H9 (cell line): ENCODE measurements around the gene DBF4. TPM values are rescaled to one million over a fixed set of nuclear protein-coding genes. Genes with fewer than 3 reads are reported as not detected.

ENCODE experiments used
- DNase-seq: peaks from one replicate; pipeline ENCODE4 v3.0.0-alpha.2; 2017
- H2AFZ ChIP-seq: one replicate; pipeline ENCODE4 v1.6.1; 2013; ENCODE audit warnings: mild to moderate bottlenecking, low read length, control low read depth, moderate library complexity
- H2AK5ac ChIP-seq: 2 replicates; pipeline ENCODE4 v1.6.1; 2013; ENCODE audit warnings: low read length, control low read depth, mixed read lengths; ENCODE audit not compliant: insufficient read length
- H2BK120ac ChIP-seq: one replicate; pipeline ENCODE4 v1.6.1; 2013; ENCODE audit warnings: low read depth, mild to moderate bottlenecking, low read length, control low read depth, inconsistent platforms; ENCODE audit not compliant: poor library complexity, severe bottlenecking
- H2BK12ac ChIP-seq: 2 replicates; pipeline ENCODE4 v1.6.1; 2013; ENCODE audit warnings: low read length, control low read depth, mixed read lengths, low read depth; ENCODE audit not compliant: insufficient read length
- H2BK15ac ChIP-seq: 2 replicates; pipeline ENCODE4 v1.6.1; 2013; ENCODE audit warnings: low read depth, low read length, control low read depth
- H2BK20ac ChIP-seq: one replicate; pipeline ENCODE4 v1.6.1; 2013; ENCODE audit warnings: low read depth, mild to moderate bottlenecking, low read length, control low read depth, inconsistent platforms; ENCODE audit not compliant: poor library complexity, severe bottlenecking
- H2BK5ac ChIP-seq: 2 replicates; pipeline ENCODE4 v1.6.1; 2013; ENCODE audit warnings: low read length, control low read depth, mixed read lengths; ENCODE audit not compliant: insufficient read length
- H3K14ac ChIP-seq: 2 replicates; pipeline ENCODE4 v1.6.1; 2013; ENCODE audit warnings: low read length, control low read depth; ENCODE audit not compliant: insufficient read depth
- H3K18ac ChIP-seq: 2 replicates; pipeline ENCODE4 v1.6.1; 2013; ENCODE audit warnings: low read depth, mild to moderate bottlenecking, mixed read lengths, low read length, control low read depth; ENCODE audit not compliant: insufficient read length
- H3K23ac ChIP-seq: 2 replicates; pipeline ENCODE4 v1.6.1; 2013; ENCODE audit warnings: low read length, control low read depth, mixed read lengths, low read depth; ENCODE audit not compliant: insufficient read length
- H3K23me2 ChIP-seq: 2 replicates; pipeline ENCODE4 v1.6.1; 2013; ENCODE audit warnings: low read depth, mild to moderate bottlenecking, mixed read lengths, low read length, control low read depth; ENCODE audit not compliant: insufficient read length, poor library complexity, severe bottlenecking
- H3K27ac ChIP-seq: 2 replicates; pipeline ENCODE4 v1.5.1; 2013; ENCODE audit warnings: low read length, control low read depth, mixed read lengths, low read depth; ENCODE audit not compliant: insufficient read length
- H3K27me3 ChIP-seq: 2 replicates; pipeline ENCODE4 v1.6.1; 2013; ENCODE audit warnings: low read length, control low read depth, inconsistent platforms; ENCODE audit not compliant: insufficient read depth
- H3K4ac ChIP-seq: 2 replicates; pipeline ENCODE4 v1.6.1; 2013; ENCODE audit warnings: low read depth, mild to moderate bottlenecking, control low read depth, inconsistent platforms, low read length, moderate library complexity
- H3K4me1 ChIP-seq: 2 replicates; pipeline ENCODE4 v1.6.1; 2013; ENCODE audit warnings: low read length, control low read depth, inconsistent platforms; ENCODE audit not compliant: insufficient read depth
- H3K4me2 ChIP-seq: 2 replicates; pipeline ENCODE4 v1.6.1; 2013; ENCODE audit warnings: low read length, control low read depth, mixed read lengths; ENCODE audit not compliant: insufficient read length, insufficient read depth
- H3K56ac ChIP-seq: 2 replicates; pipeline ENCODE4 v1.6.1; 2013; ENCODE audit warnings: low read depth, mild to moderate bottlenecking, mixed read lengths, low read length, control low read depth; ENCODE audit not compliant: insufficient read length
- H3K79me1 ChIP-seq: 2 replicates; pipeline ENCODE4 v1.6.1; 2013; ENCODE audit warnings: low read depth, mild to moderate bottlenecking, moderate library complexity, low read length, control low read depth, inconsistent platforms; ENCODE audit not compliant: insufficient read depth, poor library complexity, severe bottlenecking
- H3K79me2 ChIP-seq: 2 replicates; pipeline ENCODE4 v1.6.1; 2013; ENCODE audit warnings: low read length, control low read depth, inconsistent platforms; ENCODE audit not compliant: insufficient read depth
- H3K9ac ChIP-seq: 2 replicates; pipeline ENCODE4 v1.6.1; 2013; ENCODE audit warnings: low read length, control low read depth, mixed read lengths; ENCODE audit not compliant: insufficient read length; ENCODE audit errors: extremely low read depth
- H3K9me3 ChIP-seq: one replicate; pipeline ENCODE4 v1.6.1; 2013; ENCODE audit warnings: low read depth, low read length, inconsistent platforms; ENCODE audit not compliant: control insufficient read depth
- H3T11ph ChIP-seq: one replicate; pipeline ENCODE4 v1.6.1; 2013; ENCODE audit warnings: mild to moderate bottlenecking, low read length, control low read depth, inconsistent platforms
- H4K20me1 ChIP-seq: one replicate; pipeline ENCODE4 v1.6.1; 2013; ENCODE audit not compliant: control insufficient read depth, insufficient read length, insufficient read depth
- H4K5ac ChIP-seq: 2 replicates; pipeline ENCODE4 v1.6.1; 2013; ENCODE audit warnings: low read depth, mild to moderate bottlenecking, mixed read lengths, low read length, control low read depth; ENCODE audit not compliant: insufficient read length
- H4K8ac ChIP-seq: replicated peaks from 2 replicates; pipeline ENCODE4 v1.6.1; 2013; ENCODE audit warnings: low read length, control low read depth, mixed read lengths, low read depth; ENCODE audit not compliant: insufficient read length
- H4K91ac ChIP-seq: 2 replicates; pipeline ENCODE4 v1.6.1; 2013; ENCODE audit warnings: low read depth, mild to moderate bottlenecking, moderate library complexity, mixed read lengths, low read length, control low read depth; ENCODE audit not compliant: insufficient read length
- H3K27ac Mint-ChIP-seq, 3 experiments: 2 replicates in 2 of 3; 3 replicates in 1 of 3; pipeline ENCODE4 v1.8.0; 2020 to 2021; ENCODE audit warnings: mixed read lengths in 3 of 3, mild to moderate bottlenecking in 1 of 3, moderate library complexity in 1 of 3
- H3K27me3 Mint-ChIP-seq: 2 replicates; pipeline ENCODE4 v1.8.0; 2021; ENCODE audit warnings: low read depth, mild to moderate bottlenecking, moderate library complexity, mixed read lengths
- H3K36me3 Mint-ChIP-seq, 3 experiments: 2 replicates in 2 of 3; 3 replicates in 1 of 3; pipeline ENCODE4 v1.8.0; 2020 to 2021; ENCODE audit warnings: low read depth in 3 of 3, mixed read lengths in 3 of 3; ENCODE audit not compliant: insufficient read depth in 1 of 3
- H3K4me1 Mint-ChIP-seq, 2 experiments: 2 replicates each; pipeline ENCODE4 v1.8.0; 2020; ENCODE audit warnings: mixed read lengths in 2 of 2
- H3K4me3 Mint-ChIP-seq, 2 experiments: 2 replicates in 1 of 2; 3 replicates in 1 of 2; pipeline ENCODE4 v1.8.0; 2020 to 2021; ENCODE audit warnings: mild to moderate bottlenecking in 2 of 2, mixed read lengths in 2 of 2, moderate library complexity in 1 of 2
- H3K9me3 Mint-ChIP-seq, 2 experiments: 2 replicates in 1 of 2; 3 replicates in 1 of 2; pipeline ENCODE4 v1.8.0; 2020; ENCODE audit warnings: mild to moderate bottlenecking in 2 of 2, mixed read lengths in 2 of 2, moderate library complexity in 1 of 2
- WGBS: extraction: QIAGEN DNeasy Blood & Tissue Kit; methylation state at CpG from one replicate; pipeline ENCODE4 v1.1.7; 2013; ENCODE audit warnings: missing lambda C conversion rate, low lambda C conversion rate, mixed read lengths; ENCODE audit not compliant: insufficient read length; ENCODE audit errors: extremely low coverage; 5-methylcytosine and 5-hydroxymethylcytosine counted together
- total RNA-seq: library from RNA; stranded (reverse); gene quantifications from 2 replicates; pipeline ENCODE4 v1.2.1, GENCODE V29; 2021
- TF ChIP-seq, protein P1 (sequence below): fragments of 200-600 bp; sonication (generic); conservative IDR thresholded peaks from 3 replicates; pipeline ENCODE4 v1.8.0; 2021; ENCODE audit warnings: antibody characterized with exemption, mild to moderate bottlenecking

DBF4 gene
- total RNA-seq, 1 experiment from 2014 or later = 75.9 TPM

DNA sequence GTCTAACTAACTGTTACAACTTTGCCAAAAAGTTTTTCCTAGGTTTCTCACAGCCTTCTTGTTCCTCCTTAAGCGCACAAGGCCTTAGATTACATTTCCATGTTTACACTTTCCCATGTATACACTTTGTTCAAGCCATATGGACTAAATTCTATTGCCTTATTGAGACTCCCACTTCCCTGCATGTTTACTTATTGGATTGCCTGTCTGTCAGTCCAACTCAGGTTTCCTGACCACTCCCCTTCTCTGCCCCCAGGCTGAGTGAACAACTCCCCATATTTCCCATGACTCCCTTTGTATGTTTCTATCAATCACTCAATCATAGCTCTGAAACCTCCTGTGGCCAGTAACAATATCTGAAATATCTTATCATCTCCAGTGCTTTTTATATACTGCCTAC lies 43.2 kb upstream of the DBF4 start:
- Histone ChIP-seq H4K91ac (no peak overlapping the region), H3K4me2 (no peak overlapping the region), H3K9ac (no peak overlapping the region), H4K20me1 (no peaks in the 10 kb centered on the region), H3T11ph (no peak overlapping the region), H3K27ac (no peak overlapping the region), H2BK20ac (no peak overlapping the region), H2AFZ (no peak overlapping the region), H3K23ac (no peak overlapping the region), H3K27me3 (no peaks in the 10 kb centered on the region), H2BK5ac (no peak overlapping the region), H3K79me1 (no peaks in the 10 kb centered on the region), H3K4ac (no peak overlapping the region), H2BK15ac (no peak overlapping the region), H2BK12ac (no peak overlapping the region), H3K4me1 (no peaks in the 10 kb centered on the region), H3K23me2 (no peaks in the 10 kb centered on the region), H3K14ac (no peak overlapping the region), H3K79me2 (no peaks in the 10 kb centered on the region), H2BK120ac (no peak overlapping the region), H2AK5ac (no peak overlapping the region), H3K18ac (no peak overlapping the region), H3K56ac (no peak overlapping the region), H4K8ac (no peak overlapping the region), H4K5ac (no peak overlapping the region), H3K9me3 (no peaks in the 10 kb centered on the region)
- H3K36me3 Mint-ChIP-seq = peaks cover 0 to 11% (median 2%) of the 10 kb centered on the region in 3 experiments; a peak in 4 of 7 replicates
- no peaks in the 10 kb centered on the region for H3K27me3 Mint-ChIP-seq
- no peak overlapping the region for H3K4me3 Mint-ChIP-seq
- H3K4me1 Mint-ChIP-seq = no peaks in the 10 kb centered on the region
- no CpG with 5 or more reads among the region's 1 CpG for WGBS
- peak overlapping the region in 1 of 3 experiments; percentile 2; a peak in 1 of 7 replicates for H3K27ac Mint-ChIP-seq
- no peak for DNase-seq
- TF ChIP-seq, protein P1, sequence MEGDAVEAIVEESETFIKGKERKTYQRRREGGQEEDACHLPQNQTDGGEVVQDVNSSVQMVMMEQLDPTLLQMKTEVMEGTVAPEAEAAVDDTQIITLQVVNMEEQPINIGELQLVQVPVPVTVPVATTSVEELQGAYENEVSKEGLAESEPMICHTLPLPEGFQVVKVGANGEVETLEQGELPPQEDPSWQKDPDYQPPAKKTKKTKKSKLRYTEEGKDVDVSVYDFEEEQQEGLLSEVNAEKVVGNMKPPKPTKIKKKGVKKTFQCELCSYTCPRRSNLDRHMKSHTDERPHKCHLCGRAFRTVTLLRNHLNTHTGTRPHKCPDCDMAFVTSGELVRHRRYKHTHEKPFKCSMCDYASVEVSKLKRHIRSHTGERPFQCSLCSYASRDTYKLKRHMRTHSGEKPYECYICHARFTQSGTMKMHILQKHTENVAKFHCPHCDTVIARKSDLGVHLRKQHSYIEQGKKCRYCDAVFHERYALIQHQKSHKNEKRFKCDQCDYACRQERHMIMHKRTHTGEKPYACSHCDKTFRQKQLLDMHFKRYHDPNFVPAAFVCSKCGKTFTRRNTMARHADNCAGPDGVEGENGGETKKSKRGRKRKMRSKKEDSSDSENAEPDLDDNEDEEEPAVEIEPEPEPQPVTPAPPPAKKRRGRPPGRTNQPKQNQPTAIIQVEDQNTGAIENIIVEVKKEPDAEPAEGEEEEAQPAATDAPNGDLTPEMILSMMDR = no peak
- H3K9me3 Mint-ChIP-seq = peaks cover 0 to 4% of the 10 kb centered on the region in 2 experiments; a peak in 1 of 5 replicates
